Esophagus muscularis mucosa (tissue), 3 donors: ENCODE data around the gene SASH1.

ENCODE experiments used
- EP300 ChIP-seq: sonication (generic); formaldehyde crosslinking; IDR thresholded peaks from one replicate; pipeline ENCODE4 v1.6.1; 2017; ENCODE audit warnings: antibody characterized with exemption
- TF ChIP-seq, protein P1 (sequence below), 3 experiments: fragments of 200-600 bp in 2 of 3; fragments of 450-650 bp in 1 of 3; sonication (generic) in 2 of 3; IDR thresholded peaks; one replicate each; pipeline ENCODE4 v1.5.1; 2017 to 2019; ENCODE audit warnings: antibody characterized with exemption in 3 of 3, mild to moderate bottlenecking in 2 of 3, moderate library complexity in 1 of 3

DNA sequence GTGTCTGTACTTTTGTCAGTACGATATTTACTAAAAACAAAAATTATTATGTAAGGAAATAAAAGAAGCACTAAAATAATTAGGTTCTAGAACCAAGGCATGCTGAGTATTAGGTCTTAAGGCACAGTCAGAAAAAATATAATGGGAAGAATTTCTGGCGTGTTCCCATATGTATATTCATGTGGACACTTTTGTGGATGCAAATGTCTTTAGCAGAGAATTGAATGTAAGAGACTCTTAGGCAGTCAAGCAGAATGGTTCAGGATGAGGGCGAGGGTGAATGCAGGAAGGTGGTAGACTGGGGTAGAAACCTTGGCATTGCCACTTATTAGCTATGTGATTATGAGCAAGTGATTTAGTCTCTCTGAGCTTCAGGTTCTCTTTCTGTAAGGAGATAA, 71.5 kb downstream of the SASH1 start:
- TF ChIP-seq, protein P1, sequence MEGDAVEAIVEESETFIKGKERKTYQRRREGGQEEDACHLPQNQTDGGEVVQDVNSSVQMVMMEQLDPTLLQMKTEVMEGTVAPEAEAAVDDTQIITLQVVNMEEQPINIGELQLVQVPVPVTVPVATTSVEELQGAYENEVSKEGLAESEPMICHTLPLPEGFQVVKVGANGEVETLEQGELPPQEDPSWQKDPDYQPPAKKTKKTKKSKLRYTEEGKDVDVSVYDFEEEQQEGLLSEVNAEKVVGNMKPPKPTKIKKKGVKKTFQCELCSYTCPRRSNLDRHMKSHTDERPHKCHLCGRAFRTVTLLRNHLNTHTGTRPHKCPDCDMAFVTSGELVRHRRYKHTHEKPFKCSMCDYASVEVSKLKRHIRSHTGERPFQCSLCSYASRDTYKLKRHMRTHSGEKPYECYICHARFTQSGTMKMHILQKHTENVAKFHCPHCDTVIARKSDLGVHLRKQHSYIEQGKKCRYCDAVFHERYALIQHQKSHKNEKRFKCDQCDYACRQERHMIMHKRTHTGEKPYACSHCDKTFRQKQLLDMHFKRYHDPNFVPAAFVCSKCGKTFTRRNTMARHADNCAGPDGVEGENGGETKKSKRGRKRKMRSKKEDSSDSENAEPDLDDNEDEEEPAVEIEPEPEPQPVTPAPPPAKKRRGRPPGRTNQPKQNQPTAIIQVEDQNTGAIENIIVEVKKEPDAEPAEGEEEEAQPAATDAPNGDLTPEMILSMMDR (IDR thresholded peaks at IDR 0.05) = no peak
- TF ChIP-seq EP300 = no peak
